Pancreas (tissue), 10 donors: ENCODE data around the gene MTREX. TPM values are rescaled to one million over a fixed set of nuclear protein-coding genes. Genes with fewer than 3 reads are reported as not detected.
A peak's percentile ranks its signal among the peaks of the same experiment; 100 is the strongest.

Experiments
- ATAC-seq, 4 donors: fragments of 200-7000 bp; cut with Tn5 transposase; one replicate each; pipeline versions ENCODE4 v1.8.0 to v1.9.1; 2020; ENCODE audit warnings: mild to moderate bottlenecking in 4 of 4, moderate library complexity in 4 of 4
- DNase-seq, 6 donors: peaks; one replicate each; pipeline ENCODE4 v3.0.0-alpha.2; 2020
- FAIRE-seq: peaks from 2 replicates; lab custom pipeline; 2012; peaks lifted over from hg19 to GRCh38; lab: Jason Lieb, UNC
- H3K27ac ChIP-seq, 4 donors: fragments of 200-600 bp; sonication (generic); 1 replicate in 3 of 4; 2 replicates in 1 of 4; pipeline versions ENCODE4 v1.5.0 to v1.8.0; 2020
- H3K27me3 ChIP-seq, 4 donors: fragments of 200-600 bp; one replicate each; pipeline ENCODE4 v1.8.0; 2021
- H3K36me3 ChIP-seq, 3 donors: fragments of 200-600 bp; sonication (generic) in 1 of 3; one replicate each; pipeline versions ENCODE4 v1.5.0 to v1.8.0; 2020 to 2021
- H3K4me1 ChIP-seq, 3 donors: fragments of 200-600 bp; one replicate each; pipeline ENCODE4 v1.8.0; 2021
- H3K4me3 ChIP-seq, 4 donors: fragments of 200-600 bp; sonication (generic) in 2 of 4; one replicate each; pipeline versions ENCODE4 v1.5.0 to v1.8.0; 2020 to 2021
- H3K9me3 ChIP-seq, 4 donors: fragments of 200-600 bp; one replicate each; pipeline ENCODE4 v1.8.0; 2021
- CTCF ChIP-seq, 4 donors: fragments of 200-600 bp; sonication (generic) in 3 of 4; IDR thresholded peaks; one replicate each; pipeline versions ENCODE4 v1.5.0 to v1.8.0; 2021; ENCODE audit warnings: antibody characterized with exemption in 4 of 4
- WGBS, 2 donors: extraction: QIAGEN DNeasy Blood & Tissue Kit; methylation state at CpG; one replicate each; pipeline ENCODE4 v1.1.7; 2013; 5-methylcytosine and 5-hydroxymethylcytosine counted together
- intact Hi-C, 3 donors: fragments of 100-400 bp; cut with DNase I; formaldehyde crosslinking; loops; one replicate each; pipeline versions ENCODE4 v1.11.1 to v1.14.2; 2022
- polyA plus RNA-seq, 2 donors: library from polyadenylated mRNA; stranded (reverse); fragments of 200-250 nt; gene quantifications; one replicate each; pipeline ENCODE4 v1.2.3, GENCODE V29; 2013
- total RNA-seq, 6 donors: library from RNA; stranded (reverse); fragmentation: NEBNext Ultra II Directional in 4 of 6; extraction: Animal tissue kit (Norgen Biotek cat#: 25700) in 4 of 6; gene quantifications; one replicate each; pipeline versions ENCODE4 v1.2.1 to v1.2.4, GENCODE V29; 2021 to 2023
- donor health status: healthy with polysubstance abuse.
- donor health status: DM: no; HTN: no; CAD: no; lungs with moderate emphysema.
- donor health status: DM: no; HTN: no; CAD: no.
- donor health status: control.
- donor health status: control.
- donor health status: Bipolar disorder and iron deficiency.
- donor health status: DM: yes; HTN: yes; CAD: no.
- donor health status: DM: no; HTN: no; CAD: no.
- donor health status: DM: no; HTN: no; CAD: no.
- donor health status: DM: yes; HTN: yes; CAD: no.

Gene MTREX
- total and polyA plus RNA-seq, 8 donors, result 13.1 to 36.0 (median 30.7) TPM

DNA sequence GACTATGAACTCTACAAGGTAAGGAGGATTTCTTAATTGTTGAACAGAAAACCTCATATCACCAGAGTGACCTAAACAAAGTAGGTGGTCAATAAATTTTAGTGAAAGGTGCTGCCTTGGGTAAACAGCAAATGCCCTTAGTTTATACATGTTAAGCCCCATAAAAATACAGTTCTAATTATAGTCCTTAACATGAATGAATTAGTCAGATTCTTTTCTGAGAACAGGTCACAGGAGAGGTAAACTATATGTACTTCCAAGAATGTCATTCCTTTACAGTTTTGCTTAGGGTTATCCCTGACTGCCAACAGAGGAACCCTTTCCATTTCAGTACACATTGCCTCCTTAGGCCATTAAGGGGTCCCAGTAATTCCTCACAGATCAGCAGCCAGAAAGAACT, 162.1 kb downstream of the MTREX start:
- ATAC-seq (no peak), FAIRE-seq (no peak)
- peak overlapping the region in 1 of 4 donors; percentile 27 for H3K27ac ChIP-seq

DNA sequence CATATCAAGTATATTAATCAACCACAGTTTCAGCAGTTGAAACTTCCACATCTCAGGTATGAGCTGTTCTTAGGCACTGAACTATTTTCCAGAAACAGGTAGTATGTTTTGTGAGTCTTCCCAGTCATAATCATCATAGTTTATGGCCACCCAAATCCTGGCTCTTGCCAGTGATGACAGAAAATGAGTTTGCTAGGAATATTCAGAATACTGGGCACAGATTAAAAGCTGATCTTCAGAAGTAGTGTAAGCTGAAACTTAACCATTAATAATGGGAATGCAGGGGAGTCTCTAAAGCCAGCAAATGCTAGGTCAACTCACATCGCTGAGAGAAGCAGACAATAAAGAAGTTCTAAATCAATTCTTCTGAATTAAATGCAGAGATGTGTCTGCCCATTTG, 162.5 kb downstream of the MTREX start:
- 79 to 83% methylated on average over 1 of the region's 1 CpG for WGBS, 2 donors

More for the DNA sequence above, 162.1 kb downstream of the MTREX start:
- no peak overlapping the region for H3K4me3 ChIP-seq
- H3K27me3 ChIP-seq, result no peaks in the 10 kb centered on the region
- intact Hi-C loops, result no loop called here
- TF ChIP-seq CTCF (IDR thresholded peaks at IDR 0.05), result no peak
- DNase-seq, result no peak
- H3K9me3 ChIP-seq, result no peaks in the 10 kb centered on the region
- H3K36me3 ChIP-seq, result no peaks in the 10 kb centered on the region
- peaks cover 8 to 32% (median 30%) of the 10 kb centered on the region in 3 donors for H3K4me1 ChIP-seq

DNA sequence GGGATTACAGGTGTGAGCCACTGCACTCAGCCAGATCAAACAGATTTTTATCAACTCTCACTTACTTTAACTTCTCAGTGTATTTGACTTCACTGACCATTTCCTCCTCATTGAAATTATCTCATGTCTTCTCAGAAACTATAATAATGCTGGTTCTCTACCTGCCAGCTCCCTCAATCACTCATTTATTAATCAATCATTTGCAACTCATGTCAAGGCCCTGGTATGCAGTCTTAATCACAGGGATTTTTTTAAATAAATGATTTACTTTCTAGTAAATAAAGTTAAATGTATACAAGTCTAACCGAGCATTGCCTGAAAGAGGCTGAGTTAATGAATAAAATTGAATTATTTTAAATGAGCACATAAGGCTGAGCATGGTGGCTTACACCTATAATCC, 163.7 kb downstream of the MTREX start:
- no peak for FAIRE-seq
- no peak overlapping the region for H3K27ac ChIP-seq
- no peaks in the 10 kb centered on the region for H3K36me3 ChIP-seq
- no peaks in the 10 kb centered on the region for H3K27me3 ChIP-seq
- 13 to 26% methylated on average over 1 of the region's 1 CpG for WGBS, 2 donors
- H3K4me1 ChIP-seq, result peaks cover 8 to 32% (median 30%) of the 10 kb centered on the region in 3 donors
- intact Hi-C loops, result no loop called here
- H3K4me3 ChIP-seq, result no peak overlapping the region
- TF ChIP-seq CTCF (IDR thresholded peaks at IDR 0.05), result no peak
- ATAC-seq, result peak in 2 of 4 donors; percentile 6 to 33
- H3K9me3 ChIP-seq, result no peaks in the 10 kb centered on the region
- DNase-seq, result no peak

More for the DNA sequence above, 162.5 kb downstream of the MTREX start:
- H3K4me3 ChIP-seq, result no peak overlapping the region
- H3K36me3 ChIP-seq, result no peaks in the 10 kb centered on the region
- TF ChIP-seq CTCF (IDR thresholded peaks at IDR 0.05), result no peak
- H3K9me3 ChIP-seq, result no peaks in the 10 kb centered on the region
- H3K27ac ChIP-seq, result peak overlapping the region in 1 of 4 donors; percentile 27
- FAIRE-seq (no peak), DNase-seq (no peak), ATAC-seq (no peak)
- intact Hi-C loops, result no loop called here
- H3K27me3 ChIP-seq, result no peaks in the 10 kb centered on the region
- H3K4me1 ChIP-seq, result peaks cover 8 to 32% (median 30%) of the 10 kb centered on the region in 3 donors

DNA sequence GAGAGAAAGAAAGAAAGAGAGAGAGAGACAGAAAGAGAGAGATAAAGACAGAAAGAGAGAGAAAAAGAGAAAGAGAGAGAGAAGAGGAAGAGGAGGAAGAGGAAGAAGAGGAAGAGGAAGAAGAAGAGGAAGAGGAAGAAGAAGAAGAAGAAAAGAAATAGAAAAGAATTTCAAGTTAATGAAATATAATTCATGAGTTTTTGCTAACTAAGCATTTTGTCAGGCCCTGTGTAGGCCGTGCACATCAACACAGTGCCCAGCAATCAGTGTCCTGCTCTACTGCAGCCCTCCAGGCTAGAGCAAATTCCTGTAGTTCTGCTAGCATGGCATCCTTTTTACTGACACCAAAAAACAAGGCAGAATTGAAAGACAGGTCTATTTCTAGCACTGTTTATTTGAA, 164.9 kb downstream of the MTREX start:
- Histone ChIP-seq H3K27ac (no peak overlapping the region), H3K36me3 (no peaks in the 10 kb centered on the region), H3K9me3 (no peaks in the 10 kb centered on the region), H3K27me3 (no peaks in the 10 kb centered on the region), H3K4me3 (no peak overlapping the region), H3K4me1 (peaks cover 1 to 30% (median 21%) of the 10 kb centered on the region in 3 donors)
- ATAC-seq (no peak), FAIRE-seq (no peak), DNase-seq (no peak)
- intact Hi-C loops, result no loop called here
- TF ChIP-seq CTCF (IDR thresholded peaks at IDR 0.05), result no peak
- 92 to 96% methylated on average over 1 of the region's 1 CpG for WGBS, 2 donors

Other genes starting within 250 kb of the MTREX start
- gene GZMA, start 205.3 kb upstream of the MTREX start, total RNA-seq, result 1 to 10 TPM in 1 of 6 donors, under 1 TPM in 4, not detected in 1; 0.16 to 1.5 (median 0.84) TPM
- under 1 TPM; 0.42 to 0.91 TPM for gene GZMA, start 205.3 kb upstream of the MTREX start, polyA plus RNA-seq
- gene GPX8, start 147.8 kb upstream of the MTREX start, total RNA-seq, result 10 to 100 TPM in 1 of 6 donors, 1 to 10 TPM in 5; 2.8 to 13.4 (median 6.9) TPM
- gene GPX8, start 147.8 kb upstream of the MTREX start, polyA plus RNA-seq, result 1 to 10 TPM; 2.5 to 2.7 TPM
- gene CDC20B, start 134.8 kb upstream of the MTREX start, total RNA-seq, result not detected
- gene CDC20B, start 134.8 kb upstream of the MTREX start, polyA plus RNA-seq, result not detected
- 1 to 10 TPM in 1 of 6 donors, under 1 TPM in 5; 0.31 to 1.2 (median 0.57) TPM for gene MCIDAS, start 80.7 kb upstream of the MTREX start, total RNA-seq
- under 1 TPM; 0.16 to 0.76 TPM for gene MCIDAS, start 80.7 kb upstream of the MTREX start, polyA plus RNA-seq
- 10 to 100 TPM in 1 of 6 donors, 1 to 10 TPM in 5; 5.1 to 13.3 (median 7.6) TPM for gene CCNO, start 74.4 kb upstream of the MTREX start, total RNA-seq
- 10 to 100 TPM; 16.2 to 17.8 TPM for gene CCNO, start 74.4 kb upstream of the MTREX start, polyA plus RNA-seq
- 10 to 100 TPM in 5 of 6 donors, 1 to 10 TPM in 1; 9.2 to 13.7 (median 11.4) TPM for gene DHX29, start 295 bp upstream of the MTREX start, total RNA-seq
- 1 to 10 TPM; 4.2 to 8.8 TPM for gene DHX29, start 295 bp upstream of the MTREX start, polyA plus RNA-seq
- 10 to 100 TPM; 11.5 to 28.0 (median 17.1) TPM for gene PLPP1, start 227.0 kb downstream of the MTREX start, total RNA-seq
- gene PLPP1, start 227.0 kb downstream of the MTREX start, polyA plus RNA-seq, result 10 to 100 TPM; 23.8 to 34.9 TPM